GM12878 (cell line): Measurements from ENCODE around the gene AADAC. TPM values are rescaled to one million over a fixed set of nuclear protein-coding genes. Genes with fewer than 3 reads are reported as not detected.
"Not testable (repeated sequence)": the region's sequence is repeated elsewhere in the genome, so short reads cannot be mapped to it uniquely, and the experiment has no call there.

Experiments used
- ATAC-seq: fragments of 200-7000 bp; cut with Tn5 transposase; 3 replicates; pipeline ENCODE4 v1.9.1; 2020; ENCODE audit warnings: mild to moderate bottlenecking, moderate library complexity
- BruUV-seq: library from RNA; stranded (reverse); fragments of 400-500 nt; replicated peaks from 2 replicates; lab custom pipeline; 2021; lab: Mats Ljungman, UMichigan
- CTCF ChIA-PET: fragments of 300-600 bp; sonication (Branson Sonifier 250); formaldehyde crosslinking; extraction: SDS; loops from one replicate; lab custom pipeline; 2021; ENCODE audit warnings: inconsistent platforms; lab: Yijun Ruan, JAX
- POLR2A ChIA-PET: fragments of 350-600 bp; formaldehyde crosslinking; extraction: SDS; loops from one replicate; lab custom pipeline; 2021; ENCODE audit warnings: inconsistent platforms; lab: Charles Lee
- RAD21 ChIA-PET: fragments of 300-600 bp; sonication (Branson Sonifier 250); formaldehyde crosslinking; loops from one replicate; lab custom pipeline; 2023; ENCODE audit warnings: antibody characterized with exemption; ENCODE audit not compliant: unreplicated experiment; lab: Charles Lee
- SMC1A ChIA-PET: fragments of 300-600 bp; sonication (Branson Sonifier 250); formaldehyde crosslinking; loops from one replicate; lab custom pipeline; 2023; ENCODE audit not compliant: unreplicated experiment, uncharacterized antibody; lab: Charles Lee
- DNase-seq: peaks from one replicate; pipeline ENCODE4 v3.0.0-alpha.2; 2011; ENCODE audit warnings: low read depth, low spot score
- FAIRE-seq: peaks from 3 replicates; lab custom pipeline; 2011; peaks lifted over from hg19 to GRCh38; lab: Jason Lieb, UNC
- H2AFZ ChIP-seq: 2 replicates; pipeline ENCODE4 v1.6.0; 2011; ENCODE audit warnings: low read depth, low read length, control low read depth; ENCODE audit not compliant: control insufficient read depth
- H3K27ac ChIP-seq: 2 replicates; pipeline ENCODE4 v1.5.1; 2011; ENCODE audit warnings: control low read depth; ENCODE audit not compliant: control insufficient read depth, insufficient read depth
- H3K27me3 ChIP-seq, 2 experiments: replicated peaks in 1 of 2; 2 replicates each; pipeline versions ENCODE4 v1.6.0 to v1.6.1; 2011; ENCODE audit warnings: low read length in 1 of 2; ENCODE audit not compliant: control insufficient read depth in 2 of 2, insufficient read depth in 2 of 2
- H3K36me3 ChIP-seq, 2 experiments: 2 replicates each; pipeline ENCODE4 v1.5.1; 2011; ENCODE audit warnings: low read length in 1 of 2; ENCODE audit not compliant: control insufficient read depth in 2 of 2, insufficient read depth in 2 of 2
- H3K4me1 ChIP-seq: 2 replicates; pipeline ENCODE4 v1.6.1; 2011; ENCODE audit warnings: mild to moderate bottlenecking, low read length, moderate library complexity, mixed read lengths; ENCODE audit not compliant: control insufficient read depth, insufficient read depth
- H3K4me2 ChIP-seq: 2 replicates; pipeline ENCODE4 v1.6.0; 2011; ENCODE audit warnings: control low read depth; ENCODE audit not compliant: control insufficient read depth, insufficient read depth
- H3K4me3 ChIP-seq: fragments of 200-600 bp; sonication (generic); 2 replicates; pipeline ENCODE4 v1.5.1; 2016
- H3K79me2 ChIP-seq: 2 replicates; pipeline ENCODE4 v1.6.0; 2011; ENCODE audit warnings: low read length; ENCODE audit not compliant: control insufficient read depth, insufficient read depth
- H3K9ac ChIP-seq: 2 replicates; pipeline ENCODE4 v1.8.0; 2011; ENCODE audit warnings: low read length, control low read depth, mixed read lengths; ENCODE audit not compliant: control insufficient read depth, insufficient read depth
- H3K9me3 ChIP-seq: replicated peaks from 3 replicates; pipeline ENCODE4 v1.5.1; 2011; ENCODE audit warnings: mild to moderate bottlenecking, low read length; ENCODE audit not compliant: control insufficient read depth, insufficient read depth
- H4K20me1 ChIP-seq: 2 replicates; pipeline ENCODE4 v1.6.0; 2011; ENCODE audit not compliant: control insufficient read depth, insufficient read depth
- CHD1 ChIP-seq: IDR thresholded peaks from 2 replicates; pipeline ENCODE4 v1.6.1; 2012; ENCODE audit warnings: low read depth, low read length, improper control_type of control experiment
- ELK1 ChIP-seq: IDR thresholded peaks from 2 replicates; pipeline ENCODE4 v1.6.1; 2012; ENCODE audit warnings: low read depth, low read length, improper control_type of control experiment
- JUND ChIP-seq: IDR thresholded peaks from 2 replicates; pipeline ENCODE4 v1.6.1; 2012; ENCODE audit warnings: low read depth, mild to moderate bottlenecking, low read length, improper control_type of control experiment, moderate library complexity
- POU2F2 ChIP-seq: IDR thresholded peaks from 3 replicates; pipeline ENCODE4 v1.6.1; 2011; ENCODE audit warnings: low read depth, mild to moderate bottlenecking, low read length, borderline replicate concordance
- SKIL ChIP-seq: fragments of 450-650 bp; IDR thresholded peaks from 2 replicates; pipeline ENCODE4 v1.6.1; 2017; ENCODE audit warnings: mild to moderate bottlenecking, low read depth, inconsistent platforms; ENCODE audit not compliant: poor library complexity, severe bottlenecking
- SUPT20H ChIP-seq: IDR thresholded peaks from 2 replicates; pipeline ENCODE4 v1.6.1; 2011; ENCODE audit warnings: low read depth, mild to moderate bottlenecking, low read length, moderate library complexity, borderline replicate concordance; ENCODE audit not compliant: control insufficient read depth
- TCF12 ChIP-seq: IDR thresholded peaks from 2 replicates; pipeline ENCODE4 v1.6.1; 2011; ENCODE audit warnings: low read depth, mild to moderate bottlenecking, low read length
- WGBS: methylation state at CpG from one replicate; pipeline ENCODE4 v1.1.6; 2016; ENCODE audit warnings: low lambda C conversion rate; ENCODE audit not compliant: insufficient replicate concordance, insufficient coverage; ENCODE audit errors: missing lambda C conversion rate; 5-methylcytosine and 5-hydroxymethylcytosine counted together
- in situ Hi-C: fragments of 300-500 bp; cut with MboI; formaldehyde crosslinking; loops from 9 replicates; pipeline ENCODE4 v1.14.3; 2018; ENCODE audit warnings: mixed read lengths
- intact Hi-C: fragments of 100-400 bp; cut with micrococcal nuclease; formaldehyde crosslinking; loops from one replicate; pipeline ENCODE4 v1.14.2; 2022; ENCODE audit not compliant: unreplicated experiment
- polyA plus RNA-seq, 11 experiments: library from polyadenylated mRNA; depleted of rRNA in 4 of 11; unstranded in 6 of 11; stranded (reverse) in 5 of 11; fragments of >200 nt; fragmentation: Nextera tagmentation in 4 of 11; fragmentation: Illumina TruSeq in 1 of 11; extraction: Ambion mirVana in 4 of 11; extraction: Trizol in 1 of 11; gene quantifications; 1 replicate in 1 of 11; 2 replicates in 10 of 11; pipeline versions ENCODE4 v1.2.1 to v1.2.3, GENCODE V29; 2011 to 2016; ENCODE audit warnings: inconsistent platforms in 2 of 11, missing spikeins in 2 of 11, low read depth in 1 of 11
- total RNA-seq, 4 experiments: library from RNA; depleted of rRNA in 3 of 4; stranded (reverse); fragments of >200 nt in 3 of 4; fragmentation: Illumina TruSeq in 1 of 4; extraction: Trizol in 1 of 4; gene quantifications; 2 replicates each; pipeline versions ENCODE4 v1.2.1 to v1.2.3, GENCODE V29; 2013 to 2021

Gene AADAC
- total and polyA plus RNA-seq, 10 of the 15 experiments (the other 5 are each of a cell fraction or from before 2014, with no cell fraction given), result 0.13 TPM; not detected in 9

GRCh38 chr3:151806838-151807237 is 7.1 kb upstream of the AADAC start (continued):
- TF ChIP-seq POU2F2, result no peak
- TF ChIP-seq, all 136 proteins: peak for 0

GRCh38 chr3:151808926-151809325 is 5.0 kb upstream of the AADAC start:
- intact Hi-C loops, H3K27me3 ChIP-seq, ATAC-seq, H2AFZ ChIP-seq, DNase-seq, H4K20me1 ChIP-seq, H3K4me3 ChIP-seq, H3K36me3 ChIP-seq, FAIRE-seq, SMC1A ChIA-PET, RAD21 ChIA-PET, POLR2A ChIA-PET, H3K79me2 ChIP-seq, H3K27ac ChIP-seq, H3K4me2 ChIP-seq, H3K9ac ChIP-seq, H3K9me3 ChIP-seq, in situ Hi-C loops, H3K4me1 ChIP-seq, CTCF ChIA-PET, BruUV-seq: not testable (repeated sequence)
- WGBS, result 17% methylated on average over 3 of the region's 3 CpGs

- H3K4me3 ChIP-seq, result no peak overlapping the region
- H3K79me2 ChIP-seq, result no peaks in the 10 kb centered on the region
- H3K9ac ChIP-seq, result no peak overlapping the region
- no peaks in the 10 kb centered on the region for H4K20me1 ChIP-seq
- RAD21 ChIA-PET, result no interaction called here
- no peaks in the 10 kb centered on the region for H3K36me3 ChIP-seq
- ATAC-seq (no peak), DNase-seq (no peak)
- no peaks in the 10 kb centered on the region for H3K4me1 ChIP-seq
- SMC1A ChIA-PET, result no interaction called here
- TF ChIP-seq CHD1 (no peak), ELK1 (no peak), SUPT20H (no peak), TCF12 (no peak), JUND (no peak), SKIL (no peak)
- TF ChIP-seq, all 136 proteins: peak for 0
- H3K4me2 ChIP-seq, result no peak overlapping the region
- BruUV-seq, result no TSS peak
- H2AFZ ChIP-seq, result no peak overlapping the region
- intact Hi-C loops (no loop called here), in situ Hi-C loops (no loop called here)
- FAIRE-seq, result no peak
- no peak overlapping the region for H3K27ac ChIP-seq
- ChIA-PET POLR2A (no interaction called here), CTCF (interaction anchor here (0.6 kb wide), 1 partner anchor 109 kb away, joined by 3 read pairs; no protein-coding TSS in a partner anchor)
- H3K27me3 ChIP-seq, result no peaks in the 10 kb centered on the region; a peak in 1 of 4 replicates
- H3K9me3 ChIP-seq, result no peaks in the 10 kb centered on the region; the same call in 2 of the 3 replicates
- 0% methylated on average over 2 of the region's 2 CpGs for WGBS
These were observed 2.4 kb upstream of the AADAC start for GRCh38 chr3:151811474-151811873.
